ENCODE results near the gene NDUFA13.

DNA sequence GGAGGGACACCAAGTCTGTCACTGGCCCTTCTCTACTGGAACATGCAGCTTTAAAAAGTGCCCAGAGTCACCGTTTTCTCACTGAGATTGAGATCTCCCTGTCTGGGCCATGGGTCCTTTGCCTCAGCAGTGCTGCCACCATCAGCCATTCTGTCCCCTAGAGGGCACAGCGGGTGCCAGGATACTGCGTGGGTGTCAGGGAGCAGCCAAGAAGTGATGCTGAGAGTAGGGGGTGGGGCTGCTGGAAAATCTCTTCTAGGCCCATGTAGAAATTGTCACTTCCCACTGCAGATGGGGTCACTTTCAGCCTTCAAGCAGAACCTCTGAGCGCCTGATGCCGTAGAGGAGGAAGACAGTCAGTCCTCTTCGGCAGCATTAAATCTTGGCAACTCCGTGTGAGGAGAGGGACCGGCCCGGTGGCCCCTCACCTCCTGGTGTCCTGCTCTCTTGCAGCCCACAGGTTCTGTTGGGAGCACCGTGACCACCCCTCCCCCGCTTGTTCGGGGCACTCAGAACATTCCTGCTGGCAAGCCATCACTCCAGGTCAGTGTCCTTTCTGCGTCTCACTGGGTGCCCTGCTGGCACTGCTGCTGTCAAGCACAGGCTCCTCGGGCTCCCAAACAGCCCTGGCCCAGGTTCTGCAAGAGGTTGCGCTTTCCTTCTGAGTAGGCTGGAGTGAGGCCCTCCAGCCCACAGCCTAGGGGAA is 22.0 kb upstream of the NDUFA13 start:
- no peak for TF ChIP-seq EZH2phosphoT487 (IDR thresholded peaks at IDR 0.05; ENCODE audit: low read length)
- TF ChIP-seq, protein P1, sequence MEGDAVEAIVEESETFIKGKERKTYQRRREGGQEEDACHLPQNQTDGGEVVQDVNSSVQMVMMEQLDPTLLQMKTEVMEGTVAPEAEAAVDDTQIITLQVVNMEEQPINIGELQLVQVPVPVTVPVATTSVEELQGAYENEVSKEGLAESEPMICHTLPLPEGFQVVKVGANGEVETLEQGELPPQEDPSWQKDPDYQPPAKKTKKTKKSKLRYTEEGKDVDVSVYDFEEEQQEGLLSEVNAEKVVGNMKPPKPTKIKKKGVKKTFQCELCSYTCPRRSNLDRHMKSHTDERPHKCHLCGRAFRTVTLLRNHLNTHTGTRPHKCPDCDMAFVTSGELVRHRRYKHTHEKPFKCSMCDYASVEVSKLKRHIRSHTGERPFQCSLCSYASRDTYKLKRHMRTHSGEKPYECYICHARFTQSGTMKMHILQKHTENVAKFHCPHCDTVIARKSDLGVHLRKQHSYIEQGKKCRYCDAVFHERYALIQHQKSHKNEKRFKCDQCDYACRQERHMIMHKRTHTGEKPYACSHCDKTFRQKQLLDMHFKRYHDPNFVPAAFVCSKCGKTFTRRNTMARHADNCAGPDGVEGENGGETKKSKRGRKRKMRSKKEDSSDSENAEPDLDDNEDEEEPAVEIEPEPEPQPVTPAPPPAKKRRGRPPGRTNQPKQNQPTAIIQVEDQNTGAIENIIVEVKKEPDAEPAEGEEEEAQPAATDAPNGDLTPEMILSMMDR (IDR thresholded peaks at IDR 0.05; ENCODE audit: low read length), result no peak
- TF ChIP-seq EZH2 (optimal IDR thresholded peaks at IDR 0.05; ENCODE audit: low read depth, low read length), result no peak
